ENCODE results near the gene TH.

TH gene

GRCh38 chr11:2177076-2177475 is 5.5 kb upstream of the TH start:
- DNase-seq, result no peak

- no peak for DNase-seq
Measured at GRCh38 chr11:2176389-2176900, 4.8 kb upstream of the TH start.

DNA sequence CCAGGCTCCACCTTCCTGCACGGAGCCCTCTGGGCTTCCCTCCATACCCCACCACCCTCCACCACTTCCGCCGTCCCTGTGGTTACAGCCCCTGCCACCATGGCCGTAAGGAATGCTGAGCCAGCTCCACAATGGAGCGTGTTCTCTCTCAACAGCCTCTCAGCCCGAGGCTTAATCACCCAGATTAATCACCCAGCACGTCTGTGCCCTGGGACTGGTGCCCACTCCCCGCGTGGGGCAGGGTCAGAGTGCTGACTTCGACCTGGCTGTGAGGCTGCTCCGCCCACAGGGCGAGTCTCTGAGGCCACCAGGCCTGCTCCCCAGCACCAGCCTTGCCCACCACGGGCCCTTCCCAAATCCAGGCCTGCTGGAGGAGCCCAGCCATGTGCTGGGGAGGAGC is 4.0 kb upstream of the TH start:
- no peak for DNase-seq

- DNase-seq, result no peak
Measured at GRCh38 chr11:2174361-2174760, 2.7 kb upstream of the TH start.

- DNase-seq, result no peak
Measured at GRCh38 chr11:2173761-2174160, 2.1 kb upstream of the TH start.

DNA sequence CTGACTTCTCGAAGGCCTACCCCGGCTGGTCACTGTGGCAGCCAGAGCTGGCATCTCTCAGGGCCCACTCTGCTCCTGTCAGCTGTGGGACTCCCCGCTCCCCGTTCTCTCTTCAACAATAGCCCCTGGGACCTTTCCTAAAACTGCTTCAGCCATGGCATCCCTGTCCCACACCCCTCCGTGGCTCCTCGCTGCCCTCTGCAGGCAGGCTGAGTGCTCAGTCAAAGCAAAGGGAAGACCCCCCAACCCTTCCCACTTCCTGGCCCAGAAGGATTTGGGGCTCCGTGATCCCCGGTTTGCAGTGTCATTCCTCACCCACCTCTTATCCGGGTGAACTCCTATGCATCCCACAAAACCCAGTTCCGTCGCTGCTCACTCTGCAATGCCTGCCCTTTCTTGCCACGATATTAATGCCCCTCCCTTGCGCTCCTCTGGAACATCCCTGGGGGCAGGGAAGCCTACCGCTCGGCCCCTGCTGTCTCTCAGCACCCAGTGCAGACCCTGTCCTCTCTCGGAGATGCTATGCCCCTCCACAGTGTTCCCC is 1.6 kb upstream of the TH start:
- DNase-seq, result no peak

GRCh38 chr11:2172676-2173075 is 1.1 kb upstream of the TH start:
- DNase-seq, result no peak

GRCh38 chr11:2169626-2170570 is 1.7 kb downstream of the TH start:
- DNase-seq, result no peak

- DNase-seq, result no peak
Measured at GRCh38 chr11:2169005-2169378, 2.6 kb downstream of the TH start.

DNA sequence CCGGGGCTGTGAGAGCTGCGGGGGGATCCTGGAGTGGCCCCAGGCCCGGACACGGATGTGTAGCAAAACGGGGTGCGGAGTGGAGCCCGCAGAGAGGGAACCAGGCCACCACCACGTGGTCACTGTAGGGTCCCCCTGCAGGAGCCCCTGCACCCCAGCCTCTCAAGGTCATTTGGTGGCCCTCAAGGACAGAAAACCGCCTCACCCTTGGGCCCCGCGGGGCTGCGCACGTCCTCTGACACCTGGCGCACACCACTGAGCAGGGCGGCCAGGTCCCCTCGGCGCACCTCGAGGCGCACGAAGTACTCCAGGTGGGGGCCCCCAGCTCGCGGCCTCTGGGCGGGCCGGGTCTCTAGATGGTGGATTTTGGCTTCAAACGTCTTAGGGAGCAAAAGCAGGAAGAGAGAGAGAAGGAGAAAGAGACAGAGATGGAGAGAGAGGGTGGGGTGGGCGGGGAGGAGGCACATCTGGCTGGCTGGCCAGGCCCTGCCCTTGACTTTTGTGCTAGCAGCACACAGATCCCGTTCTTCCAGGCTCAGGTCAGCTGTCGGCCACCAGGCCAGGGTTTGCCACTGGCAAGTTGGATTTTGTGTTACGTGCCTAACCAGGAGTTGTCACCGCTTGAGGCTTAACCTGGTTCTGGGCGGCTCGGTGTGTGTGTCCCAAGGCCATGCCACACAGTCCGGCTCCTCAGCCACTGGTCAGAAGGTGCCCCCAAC is 3.2 kb downstream of the TH start:
- no peak for DNase-seq

DNA sequence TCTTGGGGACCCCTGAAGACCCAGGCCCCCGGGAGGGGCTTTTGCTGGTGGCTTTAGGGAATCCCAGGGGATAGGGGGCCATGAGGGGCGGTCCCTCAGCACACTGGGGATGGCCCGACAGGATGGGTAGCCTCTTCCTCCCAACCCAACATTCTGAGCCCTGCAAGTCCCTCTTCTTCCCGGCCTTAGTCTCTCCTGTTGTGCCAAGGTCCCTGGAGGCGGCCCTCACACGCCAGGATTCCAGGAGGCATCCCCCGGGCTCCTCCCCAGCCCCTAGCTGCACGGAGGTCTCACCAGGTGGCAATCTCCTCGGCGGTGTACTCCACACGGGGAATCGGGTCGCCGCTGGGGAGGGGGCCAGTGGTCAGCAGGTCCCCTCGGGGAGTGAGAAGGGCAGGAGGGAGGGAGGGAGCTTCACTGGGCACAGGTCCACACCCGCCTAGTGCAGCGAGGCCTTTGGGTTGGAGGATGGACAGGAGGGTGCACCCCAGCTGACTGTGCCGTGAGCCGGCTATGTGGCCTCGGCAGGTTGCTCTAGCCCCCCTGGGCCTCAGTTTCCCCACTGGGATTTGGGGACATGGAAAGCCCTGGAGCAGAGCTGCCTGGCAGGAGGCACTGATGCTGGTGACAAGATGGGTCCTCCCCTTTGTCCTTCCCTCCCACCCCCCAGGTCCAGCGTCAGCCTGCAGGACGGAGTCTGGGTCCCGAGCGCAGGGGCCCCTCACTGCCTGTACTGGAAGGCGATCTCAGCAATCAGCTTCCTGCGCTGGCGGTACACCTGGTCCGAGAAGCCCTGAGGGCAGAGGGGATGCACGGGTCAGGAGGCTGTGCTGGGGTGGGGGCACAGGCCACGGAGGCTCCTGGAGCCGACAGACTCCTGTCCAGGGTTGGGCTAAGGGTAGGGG is 4.2 kb downstream of the TH start:
- no peak for DNase-seq

DNA sequence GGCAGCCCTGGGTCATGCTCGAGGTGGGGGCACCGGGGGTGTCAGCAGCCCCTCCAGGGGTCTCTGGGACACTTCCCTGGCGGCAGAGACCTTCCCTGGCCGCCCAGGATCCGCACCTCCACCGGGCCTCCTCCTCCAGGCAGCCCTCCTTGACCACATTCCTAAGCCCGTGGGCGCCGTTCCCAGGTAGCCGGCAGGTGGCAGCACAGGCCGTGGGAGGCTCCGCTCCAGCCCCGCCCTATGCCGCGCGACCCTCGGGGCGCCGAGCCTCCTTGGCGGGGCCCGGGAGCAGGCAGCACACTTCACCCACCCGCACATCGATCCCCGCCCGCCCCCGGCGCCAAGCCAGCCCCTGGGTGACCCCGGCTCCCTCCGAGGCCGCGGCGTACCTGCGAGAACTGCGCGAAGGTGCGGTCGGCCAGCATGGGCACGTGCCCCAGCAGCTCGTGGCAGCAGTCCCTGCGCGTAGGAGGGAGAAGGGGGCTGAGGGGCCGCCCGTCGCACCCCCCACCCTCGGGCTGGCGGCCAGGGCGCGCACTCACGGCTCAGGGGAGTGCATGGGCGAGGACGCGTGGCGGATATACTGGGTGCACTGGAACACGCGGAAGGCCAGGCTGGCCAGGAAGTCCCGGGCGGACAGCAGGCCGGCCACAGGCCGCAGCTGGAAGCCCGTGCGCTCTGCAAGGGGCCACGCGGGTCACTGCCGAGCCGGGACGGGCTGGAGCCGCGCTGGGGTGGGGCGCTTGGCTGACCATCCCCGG is 5.3 kb downstream of the TH start:
- DNase-seq, result peak; percentile 35

DNA sequence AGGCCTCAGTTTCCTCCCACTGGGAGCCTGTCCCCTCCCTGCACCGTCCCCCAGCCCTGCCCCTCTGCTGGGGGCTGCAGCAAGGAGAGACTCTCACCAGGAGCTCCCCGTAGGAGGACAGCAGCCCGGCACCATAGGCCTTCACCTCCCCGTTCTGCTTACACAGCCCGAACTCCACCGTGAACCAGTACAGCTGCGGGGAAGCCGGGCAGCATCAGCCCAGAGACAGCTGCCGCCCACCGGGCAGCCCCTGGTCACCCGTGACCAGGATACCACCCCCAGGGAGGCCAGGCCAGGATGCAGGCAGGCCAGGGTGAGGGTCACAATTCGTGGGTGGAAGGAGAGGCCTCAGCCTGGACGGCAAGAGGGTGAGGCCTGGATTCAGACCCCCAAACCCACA is 6.0 kb downstream of the TH start:
- no peak for DNase-seq

DNA sequence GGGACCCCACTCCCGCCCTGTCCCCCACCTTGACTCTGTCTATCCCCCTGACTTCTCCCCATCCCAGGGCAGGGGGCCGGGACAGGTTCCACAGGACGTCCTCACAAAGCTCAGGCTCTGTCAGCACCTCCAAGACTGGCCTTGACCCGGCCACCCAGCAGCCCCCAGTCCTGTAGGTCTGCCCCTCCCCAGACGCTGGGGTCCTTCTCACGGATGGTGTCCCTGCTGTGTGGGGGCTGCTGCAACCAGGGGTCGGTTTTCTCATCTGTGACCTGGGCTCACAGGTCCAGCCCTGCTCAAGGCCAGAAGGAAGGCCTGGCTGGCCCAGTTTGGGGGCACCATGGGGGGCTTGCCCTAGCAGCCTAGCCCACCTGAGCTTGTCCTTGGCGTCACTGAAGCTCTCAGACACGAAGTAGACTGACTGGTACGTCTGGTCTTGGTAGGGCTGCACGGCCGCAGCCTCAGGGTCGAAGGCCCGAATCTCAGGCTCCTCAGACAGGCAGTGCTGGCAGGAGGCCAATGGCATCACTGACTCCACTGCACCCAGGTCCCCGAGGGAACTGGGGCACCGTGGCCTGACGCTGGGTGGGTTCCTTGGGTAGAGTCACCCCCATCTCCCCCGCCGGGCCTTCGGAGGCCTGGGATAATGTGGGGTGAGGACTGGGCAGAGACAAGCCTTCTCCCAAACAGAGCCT is 6.6 kb downstream of the TH start:
- no peak for DNase-seq

- no peak for DNase-seq
Measured at GRCh38 chr11:2164081-2164480, 7.5 kb downstream of the TH start.

- no peak for DNase-seq
Measured at GRCh38 chr11:2163428-2163978, 8.1 kb downstream of the TH start.

GRCh38 chr11:2160736-2161259 is 10.8 kb downstream of the TH start, which contains the start of gene INS:
INS (minus strand) TSS chr11:2161209; CDS start chr11:2160971, 238 bp downstream.
- no peak for DNase-seq

DNA sequence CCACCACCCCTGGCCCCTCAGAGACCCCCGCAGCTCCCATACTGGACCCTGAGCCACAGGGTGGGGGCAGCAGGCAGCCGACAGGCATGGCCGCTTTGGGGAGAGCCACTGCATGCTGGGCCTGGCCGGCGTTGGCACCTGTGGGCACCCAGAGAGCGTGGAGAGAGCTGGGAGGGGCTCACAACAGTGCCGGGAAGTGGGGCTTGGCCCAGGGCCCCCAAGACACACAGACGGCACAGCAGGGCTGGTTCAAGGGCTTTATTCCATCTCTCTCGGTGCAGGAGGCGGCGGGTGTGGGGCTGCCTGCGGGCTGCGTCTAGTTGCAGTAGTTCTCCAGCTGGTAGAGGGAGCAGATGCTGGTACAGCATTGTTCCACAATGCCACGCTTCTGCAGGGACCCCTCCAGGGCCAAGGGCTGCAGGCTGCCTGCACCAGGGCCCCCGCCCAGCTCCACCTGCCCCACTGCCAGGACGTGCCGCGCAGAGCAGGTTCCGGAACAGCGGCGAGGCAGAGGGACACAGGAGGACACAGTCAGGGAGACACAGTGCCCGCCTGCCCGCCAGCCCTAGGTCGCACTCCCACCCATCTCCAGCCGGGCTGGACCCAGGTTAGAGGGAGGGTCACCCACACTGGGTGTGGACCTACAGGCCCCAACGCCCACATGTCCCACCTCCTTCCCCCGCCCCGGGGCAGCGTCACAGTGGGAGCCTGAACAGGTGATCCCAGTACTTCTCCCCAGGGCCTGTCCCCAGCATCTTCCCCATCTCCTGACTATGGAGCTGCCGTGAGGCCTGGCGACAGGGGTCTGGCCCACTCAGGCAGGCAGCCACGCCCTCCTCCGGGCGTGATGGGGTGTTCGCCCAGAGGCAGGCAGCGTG is 11.8 kb downstream of the TH start:
- DNase-seq, result no peak

- no peak for DNase-seq
Measured at GRCh38 chr11:2158966-2159365, 12.6 kb downstream of the TH start.

Measured in activated gamma-delta T cell treated with Interleukin-2 at 50 U/mL for 16 hours (primary cell).